ENCODE measurements around the gene CTSC. TPM values are rescaled to one million over a fixed set of nuclear protein-coding genes. Genes with fewer than 3 reads are reported as not detected.

Gene CTSC
- 42.2 TPM for total RNA-seq
- polyA plus RNA-seq (ENCODE audit: insufficient read depth in 1 of 8, insufficient read length in 8 of 8, low replicate concordance in 1 of 8) = 10 to 100 TPM; 25.7 to 69.3 (median 35.6) TPM
- long read RNA-seq, donor 1, full-length matches to known transcripts = 5 of 5 reads
- long read RNA-seq, donor 1, partial matches to known transcripts = 0 of 5 reads
- long read RNA-seq, donor 1, other reads (novel, unspliced or antisense) = 0 of 5 reads
- long read RNA-seq, donor 2, full-length matches to known transcripts = 5 of 5 reads
- long read RNA-seq, donor 2, partial matches to known transcripts = 0 of 5 reads
- long read RNA-seq, donor 2, other reads (novel, unspliced or antisense) = 0 of 5 reads
- long read RNA-seq, donor 3, full-length matches to known transcripts = 16 of 16 reads
- long read RNA-seq, donor 3, partial matches to known transcripts = 0 of 16 reads
- long read RNA-seq, donor 3, other reads (novel, unspliced or antisense) = 0 of 16 reads
- long read RNA-seq, donor 4, full-length matches to known transcripts = 14 of 14 reads
- long read RNA-seq, donor 4, partial matches to known transcripts = 0 of 14 reads
- long read RNA-seq, donor 4, other reads (novel, unspliced or antisense) = 0 of 14 reads
- long read RNA-seq, donor 5, full-length matches to known transcripts = 36 of 46 reads
- long read RNA-seq, donor 5, partial matches to known transcripts = 10 of 46 reads
- long read RNA-seq, donor 5, other reads (novel, unspliced or antisense) = 0 of 46 reads
- long read RNA-seq, donor 6, full-length matches to known transcripts = 22 of 22 reads
- long read RNA-seq, donor 6, partial matches to known transcripts = 0 of 22 reads
- long read RNA-seq, donor 6, other reads (novel, unspliced or antisense) = 0 of 22 reads
- long read RNA-seq, donor 7, full-length matches to known transcripts = 14 of 14 reads
- long read RNA-seq, donor 7, partial matches to known transcripts = 0 of 14 reads
- long read RNA-seq, donor 7, other reads (novel, unspliced or antisense) = 0 of 14 reads
- long read RNA-seq, donor 8, full-length matches to known transcripts = 8 of 8 reads
- long read RNA-seq, donor 8, partial matches to known transcripts = 0 of 8 reads
- long read RNA-seq, donor 8, other reads (novel, unspliced or antisense) = 0 of 8 reads
- long read RNA-seq, donor 9, full-length matches to known transcripts = 11 of 11 reads
- long read RNA-seq, donor 9, partial matches to known transcripts = 0 of 11 reads
- long read RNA-seq, donor 9, other reads (novel, unspliced or antisense) = 0 of 11 reads
- long read RNA-seq, donor 10, full-length matches to known transcripts = 19 of 19 reads
- long read RNA-seq, donor 10, partial matches to known transcripts = 0 of 19 reads
- long read RNA-seq, donor 10, other reads (novel, unspliced or antisense) = 0 of 19 reads
- long read RNA-seq, donor 11, full-length matches to known transcripts = 11 of 11 reads
- long read RNA-seq, donor 11, partial matches to known transcripts = 0 of 11 reads
- long read RNA-seq, donor 11, other reads (novel, unspliced or antisense) = 0 of 11 reads

DNA sequence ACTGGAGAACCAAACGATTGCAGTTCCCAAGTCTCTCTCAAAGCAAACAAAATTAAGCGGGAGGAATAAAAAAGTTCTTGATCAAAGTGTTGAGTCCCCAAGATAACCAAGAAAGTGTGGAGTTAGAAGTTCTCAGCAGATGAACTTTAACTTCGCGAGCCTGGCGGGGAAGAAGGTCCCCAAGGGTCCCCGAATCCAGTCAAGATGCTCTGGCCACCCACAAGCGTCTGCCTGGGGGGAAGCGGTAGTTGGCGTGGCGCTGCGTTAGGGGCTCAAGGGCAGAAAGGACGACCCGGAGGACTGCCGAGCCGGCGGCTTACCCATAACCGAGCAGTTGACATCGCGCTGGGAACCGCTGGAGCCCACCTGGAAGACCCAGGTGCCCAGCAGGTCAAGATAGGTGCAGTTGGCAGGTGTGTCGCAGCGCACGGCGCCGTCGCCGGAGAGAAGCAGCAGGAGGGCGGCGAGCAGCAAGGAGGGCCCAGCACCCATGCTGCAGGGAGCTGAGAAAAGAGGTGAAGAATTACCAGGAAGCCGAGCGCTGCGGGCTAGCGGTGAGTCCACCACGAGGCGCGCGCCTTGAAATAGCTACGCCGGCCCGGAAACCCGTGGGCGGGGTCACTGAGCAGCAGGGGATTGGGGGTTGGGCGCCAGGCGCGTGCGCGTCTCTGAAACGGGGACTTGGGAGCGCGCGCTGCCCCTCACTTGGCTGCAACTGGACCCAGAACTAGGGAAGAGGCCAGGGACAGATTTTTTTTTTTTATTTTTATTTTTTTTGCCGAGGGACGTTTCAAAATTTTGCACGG lies at the start of gene CTSC:
Gene CTSC, minus strand, starts transcription at position 556 of the 806 bp plus-strand sequence. Its CDS starts 64 bp downstream, at position 492.
- peaks cover 5% of the 10 kb centered on the region for H3K4me1 ChIP-seq (ENCODE audit: control insufficient read depth, insufficient read depth, low read length)
- peak within 1 kb of the TSS; percentile 83 for H3K27ac ChIP-seq (ENCODE audit: low read length)
- WGBS (ENCODE audit: insufficient coverage) = under 1% methylated on average over 50 of the region's 54 CpGs
- DNase-seq = peak; percentile 95
- no peaks in the 10 kb centered on the region for H3K9me3 ChIP-seq (replicated peaks; ENCODE audit: control insufficient read depth, low read depth, low read length)
- no peaks in the 10 kb centered on the region for H3K36me3 ChIP-seq (ENCODE audit: control insufficient read depth, insufficient read depth, low read length)
- H3K27me3 ChIP-seq (ENCODE audit: control insufficient read depth, insufficient read depth, low read length) = no peaks in the 10 kb centered on the region
- H3K4me3 ChIP-seq (ENCODE audit: low read length) = peak within 1 kb of the TSS; percentile 73

GRCh38 chr11:88384669-88385005 lies 47.1 kb upstream of the CTSC start:
- no peaks in the 10 kb centered on the region for H3K27me3 ChIP-seq (ENCODE audit: control insufficient read depth, insufficient read depth, low read length)
- H3K27ac ChIP-seq (ENCODE audit: low read length) = no peak overlapping the region
- WGBS (ENCODE audit: insufficient coverage) = no CpG with 5 or more reads among the region's 3 CpGs
- no peak for DNase-seq
- H3K36me3 ChIP-seq (ENCODE audit: control insufficient read depth, insufficient read depth, low read length) = no peaks in the 10 kb centered on the region
- H3K4me1 ChIP-seq (ENCODE audit: control insufficient read depth, insufficient read depth, low read length) = no peaks in the 10 kb centered on the region
- no peaks in the 10 kb centered on the region for H3K9me3 ChIP-seq (replicated peaks; ENCODE audit: control insufficient read depth, low read depth, low read length)
- no peak overlapping the region for H3K4me3 ChIP-seq (ENCODE audit: low read length)

- Histone ChIP-seq H3K36me3 (ENCODE audit: control insufficient read depth, insufficient read depth, low read length) (no peaks in the 10 kb centered on the region), H3K27ac (ENCODE audit: low read length) (no peak overlapping the region), H3K27me3 (ENCODE audit: control insufficient read depth, insufficient read depth, low read length) (no peaks in the 10 kb centered on the region), H3K9me3 (replicated peaks; ENCODE audit: control insufficient read depth, low read depth, low read length) (no peaks in the 10 kb centered on the region), H3K4me3 (ENCODE audit: low read length) (no peak overlapping the region), H3K4me1 (ENCODE audit: control insufficient read depth, insufficient read depth, low read length) (no peaks in the 10 kb centered on the region)
- DNase-seq = no peak
- WGBS (ENCODE audit: insufficient coverage) = 60% methylated on average over 2 of the region's 4 CpGs
Measured at GRCh38 chr11:88384004-88384668, 46.6 kb upstream of the CTSC start.

- Histone ChIP-seq H3K27ac (ENCODE audit: low read length) (no peak overlapping the region), H3K27me3 (ENCODE audit: control insufficient read depth, insufficient read depth, low read length) (no peaks in the 10 kb centered on the region), H3K36me3 (ENCODE audit: control insufficient read depth, insufficient read depth, low read length) (no peaks in the 10 kb centered on the region), H3K9me3 (replicated peaks; ENCODE audit: control insufficient read depth, low read depth, low read length) (no peaks in the 10 kb centered on the region), H3K4me1 (ENCODE audit: control insufficient read depth, insufficient read depth, low read length) (no peaks in the 10 kb centered on the region), H3K4me3 (ENCODE audit: low read length) (no peak overlapping the region)
- WGBS (ENCODE audit: insufficient coverage) = 80% methylated on average over 1 of the region's 3 CpGs
- DNase-seq = no peak
Measured at GRCh38 chr11:88383447-88383846, 45.9 kb upstream of the CTSC start.

DNA sequence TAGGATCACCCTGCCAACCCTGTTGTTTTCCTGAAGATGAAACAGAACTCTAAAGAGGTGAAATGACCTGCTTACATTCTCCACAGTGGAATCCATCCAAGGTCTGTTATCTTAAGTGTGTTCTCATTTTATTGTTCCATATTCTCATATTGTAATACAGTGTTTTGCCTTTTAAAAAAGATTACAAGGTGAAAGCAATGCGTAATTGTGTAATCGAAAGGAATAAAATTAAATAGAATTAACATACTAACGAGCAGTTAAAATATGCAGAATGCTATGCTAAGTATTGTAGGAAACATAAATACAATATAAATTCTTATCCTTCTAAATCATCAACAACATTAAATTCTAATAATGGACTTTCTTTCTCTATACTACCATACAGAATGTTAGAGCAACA lies 41.6 kb upstream of the CTSC start:
- WGBS (ENCODE audit: insufficient coverage) = no CpG with 5 or more reads among the region's 3 CpGs
- H3K4me1 ChIP-seq (ENCODE audit: control insufficient read depth, insufficient read depth, low read length) = no peaks in the 10 kb centered on the region
- no peak for DNase-seq
- H3K4me3 ChIP-seq (ENCODE audit: low read length) = no peak overlapping the region
- H3K27me3 ChIP-seq (ENCODE audit: control insufficient read depth, insufficient read depth, low read length) = no peaks in the 10 kb centered on the region
- H3K27ac ChIP-seq (ENCODE audit: low read length) = no peak overlapping the region
- H3K36me3 ChIP-seq (ENCODE audit: control insufficient read depth, insufficient read depth, low read length) = no peaks in the 10 kb centered on the region
- no peaks in the 10 kb centered on the region for H3K9me3 ChIP-seq (replicated peaks; ENCODE audit: control insufficient read depth, low read depth, low read length)

DNA sequence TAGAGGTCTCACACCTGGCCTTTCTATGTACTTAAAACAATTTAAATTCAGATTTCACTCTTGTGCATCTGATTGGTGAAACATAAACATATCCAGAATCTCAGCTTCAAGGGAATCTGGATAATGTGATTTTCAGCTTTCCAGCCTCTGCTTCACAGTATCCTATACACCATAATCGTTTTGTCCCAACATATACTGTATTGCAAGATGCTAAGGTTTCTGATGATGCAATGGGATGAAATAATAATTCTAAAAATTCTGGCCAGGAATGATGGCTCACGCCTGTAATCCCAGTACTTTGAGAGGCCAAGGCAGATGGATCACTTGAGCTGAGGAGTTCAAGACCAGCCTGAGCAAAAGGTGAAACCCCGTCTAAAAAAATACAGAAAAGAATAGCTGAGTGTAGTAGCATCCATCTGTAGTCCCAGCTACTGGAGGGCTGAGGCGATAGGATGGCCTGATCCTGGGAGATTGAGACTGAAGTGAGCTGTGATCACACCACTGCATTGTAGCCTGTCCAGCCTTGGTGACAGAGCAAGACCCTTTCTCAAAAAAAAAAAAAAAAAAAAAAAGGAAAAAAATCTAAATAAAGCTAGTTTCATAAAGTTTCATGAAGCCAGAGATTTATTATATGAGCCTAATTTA lies 41.0 kb upstream of the CTSC start:
- Histone ChIP-seq H3K27ac (ENCODE audit: low read length) (no peak overlapping the region), H3K27me3 (ENCODE audit: control insufficient read depth, insufficient read depth, low read length) (no peaks in the 10 kb centered on the region), H3K36me3 (ENCODE audit: control insufficient read depth, insufficient read depth, low read length) (no peaks in the 10 kb centered on the region), H3K4me1 (ENCODE audit: control insufficient read depth, insufficient read depth, low read length) (no peaks in the 10 kb centered on the region), H3K9me3 (replicated peaks; ENCODE audit: control insufficient read depth, low read depth, low read length) (no peaks in the 10 kb centered on the region), H3K4me3 (ENCODE audit: low read length) (no peak overlapping the region)
- DNase-seq = no peak
- WGBS (ENCODE audit: insufficient coverage) = 83% methylated on average over 3 of the region's 4 CpGs

- peak; percentile 22 for DNase-seq
- no peaks in the 10 kb centered on the region for H3K9me3 ChIP-seq (replicated peaks; ENCODE audit: control insufficient read depth, low read depth, low read length)
Measured at GRCh38 chr11:88377646-88378045, 40.1 kb upstream of the CTSC start.

GRCh38 chr11:88377144-88377543 lies 39.6 kb upstream of the CTSC start:
- WGBS (ENCODE audit: insufficient coverage) = no CpG with 5 or more reads among the region's 2 CpGs
- H3K27ac ChIP-seq (ENCODE audit: low read length) = no peak overlapping the region
- no peak for DNase-seq
- H3K9me3 ChIP-seq (replicated peaks; ENCODE audit: control insufficient read depth, low read depth, low read length) = no peaks in the 10 kb centered on the region
- no peaks in the 10 kb centered on the region for H3K4me1 ChIP-seq (ENCODE audit: control insufficient read depth, insufficient read depth, low read length)
- H3K27me3 ChIP-seq (ENCODE audit: control insufficient read depth, insufficient read depth, low read length) = no peaks in the 10 kb centered on the region
- no peak overlapping the region for H3K4me3 ChIP-seq (ENCODE audit: low read length)
- no peaks in the 10 kb centered on the region for H3K36me3 ChIP-seq (ENCODE audit: control insufficient read depth, insufficient read depth, low read length)

More at GRCh38 chr11:88377646-88378045, 40.1 kb upstream of the CTSC start:
- Histone ChIP-seq H3K27me3 (ENCODE audit: control insufficient read depth, insufficient read depth, low read length) (no peaks in the 10 kb centered on the region), H3K27ac (ENCODE audit: low read length) (no peak overlapping the region), H3K4me3 (ENCODE audit: low read length) (no peak overlapping the region), H3K4me1 (ENCODE audit: control insufficient read depth, insufficient read depth, low read length) (no peaks in the 10 kb centered on the region), H3K36me3 (ENCODE audit: control insufficient read depth, insufficient read depth, low read length) (no peaks in the 10 kb centered on the region)

Measured in muscle of leg (tissue), 16 donors.